Measurements from ENCODE around the gene SLC13A4. TPM values are rescaled to one million over a fixed set of nuclear protein-coding genes. Genes with fewer than 3 reads are reported as not detected.

Gene SLC13A4
- total RNA-seq (2022; extraction: Qiagen RNA extraction), result not detected in 5 replicates

GRCh38 chr7:135728136-135728669, at the start of gene SLC13A4:
TSS of gene SLC13A4 (minus strand) at chr7:135728186. CDS start at chr7:135727496, 690 bp downstream.

GRCh38 chr7:135748770-135749169, 20.8 kb upstream of the SLC13A4 start, which contains the start of gene FAM180A:
TSS of gene FAM180A (minus strand) at chr7:135748813. CDS start at chr7:135748580, 233 bp downstream.

GRCh38 chr7:135662373-135663114, 65.4 kb downstream of the SLC13A4 start, which contains the start of gene STMP1:
TSS of gene STMP1 (plus strand) at chr7:135662514.

Other genes with a start within 250 kb of the SLC13A4 start
- gene CNOT4, start 218.1 kb downstream of the SLC13A4 start, total RNA-seq (2022; extraction: Qiagen RNA extraction), result 10.5 to 11.8 TPM (median 10.7 TPM) in 5 replicates
- gene NUP205, start 170.3 kb downstream of the SLC13A4 start, total RNA-seq (2022; extraction: Qiagen RNA extraction), result 47.3 to 51.3 TPM (median 48.5 TPM) in 5 replicates
- gene STMP1, start 65.7 kb downstream of the SLC13A4 start, total RNA-seq (2022; extraction: Qiagen RNA extraction), result 29.9 to 34.8 TPM (median 30.6 TPM) in 5 replicates
- gene FAM180A, start 20.6 kb upstream of the SLC13A4 start, total RNA-seq (2022; extraction: Qiagen RNA extraction), result 0.07 to 0.08 TPM in 2 of 5 replicates, not detected in the others
- 96.8 to 125 TPM (median 114 TPM) in 5 replicates for gene MTPN, start 249.2 kb upstream of the SLC13A4 start, total RNA-seq (2022; extraction: Qiagen RNA extraction)